ENCODE results near the gene HMGCS1.

DNA sequence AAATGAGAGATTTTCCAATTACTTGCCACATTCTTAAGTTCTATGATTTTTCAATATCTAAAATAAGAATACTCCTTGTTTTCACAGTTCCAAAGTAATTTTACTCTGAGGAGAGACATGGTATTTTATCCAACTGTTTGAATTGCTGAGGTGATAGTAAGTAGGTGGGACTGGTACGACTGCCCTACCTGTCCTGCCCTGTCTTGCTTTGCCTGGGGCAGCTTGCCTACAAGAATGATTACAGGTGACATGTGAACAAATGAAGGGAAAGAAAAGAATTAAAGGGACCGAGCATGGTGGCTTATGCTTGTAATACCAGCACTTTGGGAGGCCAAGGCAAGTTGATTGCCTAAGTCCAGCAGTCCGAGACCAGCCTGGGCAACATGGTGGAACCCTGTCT lies 41.6 kb upstream of the HMGCS1 start:
- TF ChIP-seq, protein P1, sequence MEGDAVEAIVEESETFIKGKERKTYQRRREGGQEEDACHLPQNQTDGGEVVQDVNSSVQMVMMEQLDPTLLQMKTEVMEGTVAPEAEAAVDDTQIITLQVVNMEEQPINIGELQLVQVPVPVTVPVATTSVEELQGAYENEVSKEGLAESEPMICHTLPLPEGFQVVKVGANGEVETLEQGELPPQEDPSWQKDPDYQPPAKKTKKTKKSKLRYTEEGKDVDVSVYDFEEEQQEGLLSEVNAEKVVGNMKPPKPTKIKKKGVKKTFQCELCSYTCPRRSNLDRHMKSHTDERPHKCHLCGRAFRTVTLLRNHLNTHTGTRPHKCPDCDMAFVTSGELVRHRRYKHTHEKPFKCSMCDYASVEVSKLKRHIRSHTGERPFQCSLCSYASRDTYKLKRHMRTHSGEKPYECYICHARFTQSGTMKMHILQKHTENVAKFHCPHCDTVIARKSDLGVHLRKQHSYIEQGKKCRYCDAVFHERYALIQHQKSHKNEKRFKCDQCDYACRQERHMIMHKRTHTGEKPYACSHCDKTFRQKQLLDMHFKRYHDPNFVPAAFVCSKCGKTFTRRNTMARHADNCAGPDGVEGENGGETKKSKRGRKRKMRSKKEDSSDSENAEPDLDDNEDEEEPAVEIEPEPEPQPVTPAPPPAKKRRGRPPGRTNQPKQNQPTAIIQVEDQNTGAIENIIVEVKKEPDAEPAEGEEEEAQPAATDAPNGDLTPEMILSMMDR (IDR thresholded peaks at IDR 0.05) = no peak
- no peak for TF ChIP-seq POLR2A (IDR thresholded peaks at IDR 0.05)
